H7 (cell line): ENCODE results near the gene UNC5B. TPM values are rescaled to one million over a fixed set of nuclear protein-coding genes. Genes with fewer than 3 reads are reported as not detected.

Experiments
- DNase-seq: peaks from one replicate; pipeline ENCODE4 v3.0.0; 2012
- H3K27me3 ChIP-seq: 2 replicates; pipeline ENCODE4 v1.6.0; 2011; ENCODE audit warnings: mild to moderate bottlenecking, low read length; ENCODE audit not compliant: control insufficient read depth, insufficient read depth
- H3K36me3 ChIP-seq: replicated peaks from 2 replicates; pipeline ENCODE4 v1.5.1; 2011; ENCODE audit warnings: low read length; ENCODE audit not compliant: control insufficient read depth, insufficient read depth
- H3K4me3 ChIP-seq: 2 replicates; pipeline ENCODE4 v1.5.1; 2011; ENCODE audit warnings: low read depth, mild to moderate bottlenecking, control low read depth, low read length, moderate library complexity; ENCODE audit not compliant: insufficient read depth
- total RNA-seq: library from RNA; depleted of rRNA; stranded (reverse); fragments of >200 nt; shearing (Covaris generic); gene quantifications from 2 replicates; pipeline ENCODE4 v1.2.3, GENCODE V29; 2014

The UNC5B gene
- total RNA-seq, 1 experiment from 2014 or later, result 34.7 TPM

DNA sequence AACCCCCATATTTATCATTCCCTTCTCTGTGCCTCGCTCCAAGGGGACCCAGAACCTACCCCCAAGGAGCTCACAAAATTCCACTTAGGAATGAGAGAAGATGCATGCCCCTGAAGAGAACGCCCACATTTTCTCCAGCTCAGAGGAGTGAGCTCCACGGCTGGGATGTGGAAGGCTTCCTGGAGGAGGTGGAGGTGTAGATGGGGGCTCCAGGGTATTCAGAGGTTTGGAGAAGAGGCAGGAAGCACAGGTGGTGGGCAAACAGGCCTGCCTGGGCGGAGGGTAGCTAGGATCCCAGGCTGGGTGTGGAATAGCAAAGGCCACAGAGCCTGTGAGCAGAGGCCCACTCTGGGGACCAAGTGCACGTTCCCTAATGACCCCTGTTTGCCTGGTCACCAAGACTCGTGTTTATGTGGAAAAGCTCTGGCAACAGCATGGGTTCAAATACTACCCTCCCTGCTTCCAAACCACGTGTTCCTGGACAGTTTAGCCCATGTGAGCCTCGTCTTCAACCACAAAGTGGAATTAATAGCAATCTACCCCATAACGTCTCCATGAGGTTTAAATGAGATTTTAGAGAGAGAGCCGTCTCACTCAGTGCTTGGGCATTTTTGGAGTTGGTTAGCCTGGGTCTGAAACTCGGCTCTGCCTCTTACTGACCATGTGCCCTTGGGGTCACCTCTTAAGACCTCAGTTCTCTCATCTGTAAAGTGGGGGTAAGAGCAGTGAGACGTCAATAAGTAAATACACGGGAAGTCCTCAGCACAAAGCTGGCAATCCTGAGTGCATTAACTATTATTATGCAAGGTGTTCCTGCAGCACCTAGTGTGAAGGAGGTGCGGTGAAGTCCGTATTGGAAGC lies 24.7 kb downstream of the UNC5B start:
- DNase-seq, result no peak
- no peak overlapping the region for H3K4me3 ChIP-seq
- no peaks in the 10 kb centered on the region for H3K27me3 ChIP-seq
- H3K36me3 ChIP-seq, result no peaks in the 10 kb centered on the region

DNA sequence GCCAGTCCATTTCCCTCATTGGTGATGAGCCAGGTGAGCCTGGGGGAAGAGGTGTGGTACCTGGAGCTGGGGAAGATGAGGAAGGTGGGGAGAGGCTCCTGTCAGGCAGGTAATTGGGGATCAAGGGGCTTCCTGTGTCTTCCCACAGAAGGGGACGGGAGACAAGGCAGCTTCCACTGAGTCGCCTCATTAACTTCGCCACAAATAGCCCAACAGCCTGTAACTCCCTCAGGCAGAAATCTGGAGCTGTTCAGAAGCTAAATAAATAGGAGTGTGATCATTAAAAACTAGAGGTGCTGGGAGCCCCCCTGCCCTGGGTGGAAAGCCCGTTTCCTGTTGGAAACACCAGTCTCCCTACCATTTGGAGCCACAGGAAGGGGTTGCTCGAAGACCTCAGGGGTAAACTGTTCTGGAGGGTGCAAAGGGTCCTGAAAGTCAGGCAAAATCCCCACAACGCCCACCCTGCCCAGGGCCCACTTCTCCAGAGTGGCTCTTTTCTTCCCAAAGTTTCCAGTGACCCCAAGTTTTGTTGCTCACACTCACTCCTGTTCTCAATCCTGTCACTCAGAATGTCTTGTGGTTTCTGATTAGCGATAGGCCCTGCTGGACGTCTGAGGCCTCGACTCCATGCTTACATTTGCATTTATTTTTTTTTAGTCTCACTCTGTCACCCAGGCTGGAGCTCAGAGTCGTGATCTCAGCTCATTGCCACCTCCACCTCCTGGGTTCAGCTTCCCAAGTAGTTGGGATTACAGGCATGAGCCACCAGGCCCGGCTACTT lies 25.7 kb downstream of the UNC5B start:
- no peak for DNase-seq
- H3K27me3 ChIP-seq, result no peaks in the 10 kb centered on the region
- H3K36me3 ChIP-seq, result no peaks in the 10 kb centered on the region
- H3K4me3 ChIP-seq, result no peak overlapping the region

DNA sequence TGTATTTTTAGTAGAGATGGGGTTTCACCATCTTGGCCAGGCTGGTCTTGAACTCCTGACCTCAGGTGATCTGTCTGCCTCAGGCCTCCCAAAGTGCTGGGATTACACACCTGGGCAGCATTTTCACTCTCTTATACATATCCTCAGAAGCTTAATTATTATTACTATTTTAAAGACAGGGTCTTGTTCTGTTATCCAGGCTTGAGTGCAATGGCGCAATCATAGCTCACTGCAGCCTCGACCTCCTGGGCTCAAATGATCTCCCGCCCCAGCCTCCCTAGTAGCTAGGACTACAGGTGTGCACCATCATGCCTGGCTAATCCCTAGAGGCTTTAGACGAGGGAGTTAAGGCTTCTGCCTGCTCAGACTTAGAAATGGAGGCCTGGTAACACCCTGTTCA lies 26.3 kb downstream of the UNC5B start:
- DNase-seq, result no peak
- H3K27me3 ChIP-seq, result no peaks in the 10 kb centered on the region
- H3K36me3 ChIP-seq, result no peaks in the 10 kb centered on the region
- no peak overlapping the region for H3K4me3 ChIP-seq

DNA sequence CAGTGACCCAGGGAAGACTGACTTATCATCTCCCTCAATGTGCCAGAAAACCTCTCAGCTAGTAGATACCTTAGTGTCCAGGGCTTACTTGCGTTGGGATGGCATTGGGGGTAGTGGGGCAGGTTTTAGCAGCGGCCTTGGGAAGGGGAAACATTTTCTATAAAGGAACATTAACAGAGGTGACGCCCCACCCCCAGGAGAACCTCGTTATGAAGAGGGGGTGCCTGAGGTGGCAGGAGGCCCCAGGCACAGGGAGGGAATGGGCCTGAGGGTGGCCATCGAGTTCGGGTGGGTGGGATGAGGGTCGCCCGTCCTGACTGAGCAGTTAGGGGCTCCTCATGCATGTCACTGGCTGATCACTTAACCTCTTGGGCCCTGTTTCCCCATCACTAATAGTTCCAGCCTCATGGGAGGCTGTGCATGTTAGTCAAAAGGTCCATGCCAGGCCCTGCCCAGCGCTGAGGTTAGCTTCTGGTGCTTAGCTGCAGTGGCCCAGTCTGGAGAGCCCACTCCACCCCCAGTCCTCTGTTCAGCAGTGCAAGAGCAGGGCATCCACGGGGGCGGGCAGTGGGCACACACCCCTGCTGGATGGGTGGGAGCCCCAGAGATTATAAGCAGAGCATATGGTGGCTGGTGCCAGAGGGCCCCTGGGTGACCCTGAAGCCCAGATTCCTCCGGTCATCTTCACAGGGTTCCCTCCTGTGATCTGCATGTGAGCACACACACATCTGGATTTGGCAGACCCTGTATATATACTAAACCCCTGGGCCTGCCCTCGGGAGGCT lies 27.0 kb downstream of the UNC5B start:
- H3K27me3 ChIP-seq, result no peaks in the 10 kb centered on the region
- no peak overlapping the region for H3K4me3 ChIP-seq
- H3K36me3 ChIP-seq, result no peaks in the 10 kb centered on the region
- no peak for DNase-seq

DNA sequence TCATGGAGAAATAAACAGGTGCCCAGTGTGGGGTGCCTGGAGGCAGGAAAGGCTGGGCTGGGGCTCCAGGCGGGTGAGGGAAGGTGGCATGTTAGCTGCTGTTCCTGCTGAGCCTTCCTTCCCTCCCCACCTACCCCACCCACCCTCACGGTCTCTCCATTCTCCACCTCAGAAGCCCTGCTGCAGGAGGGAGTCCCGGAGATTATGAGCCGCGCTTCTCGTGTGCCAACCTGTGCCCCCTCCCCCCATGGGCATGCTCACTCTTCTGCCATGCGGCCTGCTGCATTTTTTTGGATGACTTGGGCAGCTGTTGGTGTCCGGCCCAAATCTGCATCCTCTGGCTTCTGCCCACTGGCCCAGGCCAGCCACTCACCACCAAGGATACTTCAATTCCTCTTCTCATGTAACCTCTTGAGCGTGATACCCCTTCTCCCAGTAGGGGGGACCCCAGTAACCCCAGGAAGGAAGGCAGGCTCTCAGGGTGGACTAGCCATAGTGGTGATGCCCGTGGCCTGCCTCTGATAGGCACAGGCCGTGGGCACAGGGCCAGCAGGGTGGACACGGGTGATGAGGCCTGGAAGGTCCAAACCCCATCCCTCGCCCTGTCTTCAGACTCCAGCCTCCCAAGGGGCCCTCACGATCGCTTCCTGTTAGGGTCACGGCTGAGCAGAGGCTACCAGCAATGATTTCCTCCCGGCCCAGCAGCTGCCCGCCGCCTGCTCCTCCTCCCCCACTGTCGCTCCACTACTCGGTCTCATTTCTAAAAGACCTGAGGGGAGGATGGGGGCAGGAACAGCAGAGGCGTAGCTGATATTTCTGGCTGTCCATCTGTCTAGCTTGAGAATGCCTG lies 27.8 kb downstream of the UNC5B start:
- no peak for DNase-seq

DNA sequence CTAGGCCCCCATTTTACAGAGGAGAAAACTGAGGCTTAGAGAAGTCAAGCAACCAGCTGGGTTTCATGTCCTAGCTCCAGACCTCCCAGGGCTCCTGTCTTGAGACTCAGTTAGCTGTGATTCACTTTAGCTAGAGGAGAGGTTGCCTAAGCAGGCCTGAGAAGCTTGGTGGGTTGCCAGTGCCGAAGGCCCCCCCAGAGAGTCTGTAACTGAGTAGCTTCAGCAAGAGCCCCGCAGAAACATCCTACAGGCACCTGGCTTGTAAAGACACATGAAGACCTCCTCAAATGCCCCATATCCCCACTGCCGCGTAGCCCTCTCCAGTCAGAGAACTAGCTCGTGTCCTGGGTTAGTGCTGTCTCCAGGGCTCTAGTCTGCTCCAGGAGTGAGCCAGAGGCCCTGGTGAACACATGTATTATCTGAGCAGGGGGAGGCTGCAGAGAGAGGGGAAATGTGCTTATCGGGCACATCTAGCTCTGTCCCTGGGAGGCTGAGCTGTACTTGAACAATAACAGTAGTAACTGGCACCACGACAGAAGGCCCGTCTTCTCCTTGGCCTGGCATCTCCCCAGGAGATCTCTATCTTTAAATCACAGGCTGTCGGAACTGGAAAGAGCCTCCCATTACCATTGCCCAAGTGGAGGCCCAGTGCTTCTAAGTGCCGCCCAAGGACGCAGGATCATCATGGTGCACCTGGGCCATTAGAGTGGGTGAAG lies 28.9 kb downstream of the UNC5B start:
- Histone ChIP-seq H3K27me3 (no peaks in the 10 kb centered on the region), H3K36me3 (no peaks in the 10 kb centered on the region), H3K4me3 (no peak overlapping the region)
- no peak for DNase-seq

More for the DNA sequence above, 27.8 kb downstream of the UNC5B start:
- no peaks in the 10 kb centered on the region for H3K27me3 ChIP-seq
- H3K36me3 ChIP-seq, result no peaks in the 10 kb centered on the region
- no peak overlapping the region for H3K4me3 ChIP-seq

DNA sequence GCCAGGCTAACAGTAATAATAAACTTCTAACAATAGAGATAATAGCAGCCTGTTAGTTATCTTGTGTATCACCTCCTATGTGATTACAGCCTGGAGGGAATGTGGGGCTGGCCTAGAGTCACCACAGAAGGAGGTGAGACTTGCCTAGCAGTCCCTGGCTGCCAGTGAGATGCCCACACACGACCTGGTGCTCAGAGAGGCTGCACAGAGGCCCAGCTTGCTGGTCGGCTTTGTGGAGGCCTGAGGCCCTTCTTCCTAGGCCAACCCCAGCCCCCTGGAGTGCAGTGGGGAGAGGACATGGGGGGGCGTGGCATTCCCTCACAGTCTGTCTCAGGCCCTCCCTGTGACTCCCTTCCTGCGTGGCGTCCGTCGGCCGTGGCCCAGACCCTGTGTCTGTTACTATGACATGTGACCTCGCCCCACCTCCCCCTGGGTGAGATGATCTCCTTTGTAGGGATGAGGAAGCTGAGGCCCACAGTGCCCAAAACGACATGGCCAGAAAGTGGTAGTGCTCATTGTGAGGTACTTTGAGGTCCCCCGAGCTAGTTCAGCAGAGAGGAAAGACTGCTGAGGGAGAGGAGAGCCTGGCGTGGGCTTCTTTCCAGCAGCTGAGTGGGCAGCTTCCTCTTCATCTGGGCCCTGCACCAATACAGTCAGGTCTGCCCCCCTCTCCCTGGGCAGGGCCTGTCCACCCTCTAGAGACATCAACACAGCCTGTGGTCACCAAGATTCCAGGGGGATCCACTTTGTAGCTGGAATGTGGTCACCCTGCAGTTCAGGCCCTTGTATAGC lies 29.7 kb downstream of the UNC5B start:
- no peak for DNase-seq

DNA sequence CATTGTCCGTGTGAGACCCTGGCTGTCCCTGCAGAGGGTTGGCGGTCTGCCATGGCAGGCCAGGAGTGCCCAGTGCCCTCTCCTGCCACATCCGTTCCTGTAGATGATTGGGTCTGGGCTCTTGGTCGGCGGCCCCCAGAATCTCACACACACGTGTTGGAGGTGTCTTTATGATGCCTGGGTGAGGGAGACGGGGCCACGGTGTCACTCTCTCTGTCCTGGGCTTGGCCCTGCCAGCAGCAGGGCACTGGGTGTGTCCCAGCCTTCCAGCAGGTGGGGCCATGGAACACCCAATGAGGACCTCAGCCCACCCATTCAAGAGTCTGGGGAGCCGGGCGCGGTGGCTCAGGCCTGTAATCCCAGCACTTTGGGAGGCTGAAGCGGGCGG lies 30.2 kb downstream of the UNC5B start:
- DNase-seq, result peak; percentile 82
- Histone ChIP-seq H3K27me3 (no peaks in the 10 kb centered on the region), H3K36me3 (no peaks in the 10 kb centered on the region), H3K4me3 (no peak overlapping the region)

More for the DNA sequence above, 29.7 kb downstream of the UNC5B start:
- Histone ChIP-seq H3K4me3 (no peak overlapping the region), H3K27me3 (no peaks in the 10 kb centered on the region), H3K36me3 (no peaks in the 10 kb centered on the region)

DNA sequence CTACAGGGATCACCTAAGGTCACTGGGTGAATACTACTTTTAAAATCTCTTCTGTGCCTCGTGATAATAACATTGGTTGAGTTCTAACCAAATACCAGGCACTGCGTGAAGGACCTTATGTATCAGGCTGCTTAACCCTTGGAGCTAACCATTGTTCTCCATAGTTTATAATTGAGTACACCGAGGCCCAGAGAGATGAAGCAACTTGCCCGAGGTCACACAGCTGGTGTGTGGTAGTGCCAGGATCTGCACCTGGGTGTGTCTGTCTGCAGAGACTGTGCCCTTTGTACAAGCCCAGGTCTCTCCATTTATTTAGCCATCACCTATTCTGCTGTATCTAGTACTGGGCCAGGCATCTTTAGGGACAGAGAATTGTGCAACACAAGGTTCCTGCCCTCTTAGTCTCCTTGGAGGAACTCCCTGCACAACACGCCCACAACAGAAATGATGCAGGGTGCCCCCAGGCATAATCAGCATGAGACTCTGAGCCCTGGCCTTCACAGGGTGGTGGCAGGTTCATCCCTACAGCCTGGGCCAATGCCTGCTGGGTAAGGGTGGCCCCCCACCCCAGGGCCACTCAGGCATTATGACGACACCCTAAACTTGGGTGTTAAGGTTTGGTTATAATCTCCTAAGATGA lies 31.5 kb downstream of the UNC5B start:
- Histone ChIP-seq H3K36me3 (no peaks in the 10 kb centered on the region), H3K27me3 (no peaks in the 10 kb centered on the region), H3K4me3 (no peak overlapping the region)
- no peak for DNase-seq

DNA sequence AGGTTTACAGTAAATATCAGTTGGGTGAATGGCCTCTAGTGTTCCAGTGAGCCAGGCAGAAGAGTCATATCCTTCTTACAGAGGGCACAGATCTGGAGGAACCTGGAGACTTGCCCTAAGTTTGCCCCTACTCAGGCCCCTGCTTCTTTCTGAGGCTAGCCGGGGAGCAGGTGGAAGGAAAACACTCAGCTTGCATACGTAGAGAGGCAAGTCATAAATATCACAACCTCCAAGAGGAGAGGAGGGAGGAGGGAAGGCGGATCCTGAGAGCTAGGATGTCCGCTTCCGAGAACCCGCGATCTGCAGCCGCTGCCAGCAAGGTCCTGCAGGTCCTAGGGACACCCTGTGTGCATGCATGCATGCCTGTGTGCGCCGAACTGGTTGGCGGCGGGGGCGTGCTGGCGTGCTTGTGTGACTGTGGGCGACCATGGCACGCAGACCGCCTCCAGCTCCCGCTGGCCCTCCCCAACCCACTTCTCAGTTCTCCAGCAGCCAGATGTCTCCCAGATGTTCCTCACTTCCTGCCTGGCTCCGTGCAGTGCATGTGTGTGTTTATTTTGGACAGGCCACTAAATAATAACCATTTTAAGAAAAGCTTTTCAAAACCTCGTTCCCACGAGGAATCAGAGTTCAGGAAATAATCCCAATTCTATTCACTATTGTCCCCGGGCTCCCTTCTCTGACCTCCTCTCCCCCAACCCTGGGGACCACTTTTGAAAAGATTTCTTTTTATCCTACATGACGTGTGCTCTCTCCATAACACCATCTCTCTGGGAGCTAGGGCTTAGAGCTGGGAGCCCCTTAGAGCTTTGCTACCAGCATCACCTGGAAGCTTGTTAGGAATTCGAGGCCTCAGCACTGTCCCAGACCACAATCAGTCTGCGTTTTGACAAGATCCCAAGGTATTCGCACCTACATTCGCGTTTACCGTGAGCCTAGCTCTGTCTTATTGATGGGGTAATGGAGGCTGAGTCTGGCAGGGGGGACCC lies 32.4 kb downstream of the UNC5B start:
- Histone ChIP-seq H3K27me3 (no peaks in the 10 kb centered on the region), H3K36me3 (no peaks in the 10 kb centered on the region), H3K4me3 (no peak overlapping the region)
- no peak for DNase-seq

DNA sequence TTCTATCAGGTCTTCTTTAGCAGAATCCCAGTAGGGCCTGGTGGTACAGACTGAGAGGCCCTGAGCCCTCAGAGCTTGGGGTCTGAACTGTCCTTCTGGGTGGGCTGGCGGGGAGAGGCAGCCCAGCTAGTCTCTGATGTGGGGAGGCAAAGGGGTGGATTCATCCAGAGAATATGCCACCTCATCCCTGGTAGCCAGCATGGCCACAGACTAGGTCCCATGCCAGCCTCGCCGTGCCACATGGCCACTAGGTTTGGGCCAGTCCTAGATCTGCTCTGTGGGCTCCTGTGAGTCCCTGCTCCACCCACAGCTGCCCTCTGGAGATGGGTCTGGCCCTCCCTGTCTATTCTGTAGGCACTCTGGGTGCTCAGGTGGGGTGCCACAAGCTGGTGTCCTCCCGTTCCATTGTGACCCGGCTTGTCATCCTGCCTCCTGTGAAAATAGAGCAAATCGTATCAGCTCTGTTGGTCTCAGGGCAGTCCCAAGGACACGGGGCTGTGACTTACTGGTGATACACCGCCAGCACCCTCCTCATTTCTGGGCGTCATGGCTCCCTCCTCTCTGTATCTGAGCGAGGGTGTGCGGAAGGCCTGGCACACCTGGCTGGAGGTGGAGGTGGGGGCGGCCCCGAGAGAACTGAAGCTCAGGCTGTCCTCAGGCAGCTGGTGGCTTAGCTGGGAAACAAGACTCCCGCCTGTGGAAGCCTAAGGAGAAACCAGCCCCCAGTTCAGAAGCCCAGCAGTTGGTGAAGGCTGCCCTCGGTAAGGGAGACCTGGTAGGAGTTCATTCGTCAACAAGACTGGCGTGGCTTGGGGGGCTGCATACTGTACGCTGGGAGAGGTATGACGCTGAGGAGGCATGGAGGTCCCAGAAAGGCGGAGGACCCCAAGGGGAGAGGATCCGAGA lies 33.3 kb downstream of the UNC5B start:
- Histone ChIP-seq H3K4me3 (no peak overlapping the region), H3K27me3 (no peaks in the 10 kb centered on the region), H3K36me3 (no peaks in the 10 kb centered on the region)
- no peak for DNase-seq
